H9 (cell line): ENCODE results near the gene HOXC6. TPM values are rescaled to one million over a fixed set of nuclear protein-coding genes. Genes with fewer than 3 reads are reported as not detected.

ENCODE experiments used
- DNase-seq: peaks from one replicate; pipeline ENCODE4 v3.0.0-alpha.2; 2017
- H2AFZ ChIP-seq: one replicate; pipeline ENCODE4 v1.6.1; 2013; ENCODE audit warnings: mild to moderate bottlenecking, low read length, control low read depth, moderate library complexity
- H2AK5ac ChIP-seq: 2 replicates; pipeline ENCODE4 v1.6.1; 2013; ENCODE audit warnings: low read length, control low read depth, mixed read lengths; ENCODE audit not compliant: insufficient read length
- H2BK120ac ChIP-seq: one replicate; pipeline ENCODE4 v1.6.1; 2013; ENCODE audit warnings: low read depth, mild to moderate bottlenecking, low read length, control low read depth, inconsistent platforms; ENCODE audit not compliant: poor library complexity, severe bottlenecking
- H2BK12ac ChIP-seq: 2 replicates; pipeline ENCODE4 v1.6.1; 2013; ENCODE audit warnings: low read length, control low read depth, mixed read lengths, low read depth; ENCODE audit not compliant: insufficient read length
- H2BK15ac ChIP-seq: 2 replicates; pipeline ENCODE4 v1.6.1; 2013; ENCODE audit warnings: low read depth, low read length, control low read depth
- H2BK20ac ChIP-seq: one replicate; pipeline ENCODE4 v1.6.1; 2013; ENCODE audit warnings: low read depth, mild to moderate bottlenecking, low read length, control low read depth, inconsistent platforms; ENCODE audit not compliant: poor library complexity, severe bottlenecking
- H2BK5ac ChIP-seq: 2 replicates; pipeline ENCODE4 v1.6.1; 2013; ENCODE audit warnings: low read length, control low read depth, mixed read lengths; ENCODE audit not compliant: insufficient read length
- H3K14ac ChIP-seq: 2 replicates; pipeline ENCODE4 v1.6.1; 2013; ENCODE audit warnings: low read length, control low read depth; ENCODE audit not compliant: insufficient read depth
- H3K18ac ChIP-seq: 2 replicates; pipeline ENCODE4 v1.6.1; 2013; ENCODE audit warnings: low read depth, mild to moderate bottlenecking, mixed read lengths, low read length, control low read depth; ENCODE audit not compliant: insufficient read length
- H3K23ac ChIP-seq: 2 replicates; pipeline ENCODE4 v1.6.1; 2013; ENCODE audit warnings: low read length, control low read depth, mixed read lengths, low read depth; ENCODE audit not compliant: insufficient read length
- H3K23me2 ChIP-seq: 2 replicates; pipeline ENCODE4 v1.6.1; 2013; ENCODE audit warnings: low read depth, mild to moderate bottlenecking, mixed read lengths, low read length, control low read depth; ENCODE audit not compliant: insufficient read length, poor library complexity, severe bottlenecking
- H3K27ac ChIP-seq: 2 replicates; pipeline ENCODE4 v1.5.1; 2013; ENCODE audit warnings: low read length, control low read depth, mixed read lengths, low read depth; ENCODE audit not compliant: insufficient read length
- H3K27me3 ChIP-seq: 2 replicates; pipeline ENCODE4 v1.6.1; 2013; ENCODE audit warnings: low read length, control low read depth, inconsistent platforms; ENCODE audit not compliant: insufficient read depth
- H3K4ac ChIP-seq: 2 replicates; pipeline ENCODE4 v1.6.1; 2013; ENCODE audit warnings: low read depth, mild to moderate bottlenecking, control low read depth, inconsistent platforms, low read length, moderate library complexity
- H3K4me1 ChIP-seq: 2 replicates; pipeline ENCODE4 v1.6.1; 2013; ENCODE audit warnings: low read length, control low read depth, inconsistent platforms; ENCODE audit not compliant: insufficient read depth
- H3K4me2 ChIP-seq: 2 replicates; pipeline ENCODE4 v1.6.1; 2013; ENCODE audit warnings: low read length, control low read depth, mixed read lengths; ENCODE audit not compliant: insufficient read length, insufficient read depth
- H3K56ac ChIP-seq: 2 replicates; pipeline ENCODE4 v1.6.1; 2013; ENCODE audit warnings: low read depth, mild to moderate bottlenecking, mixed read lengths, low read length, control low read depth; ENCODE audit not compliant: insufficient read length
- H3K79me1 ChIP-seq: 2 replicates; pipeline ENCODE4 v1.6.1; 2013; ENCODE audit warnings: low read depth, mild to moderate bottlenecking, moderate library complexity, low read length, control low read depth, inconsistent platforms; ENCODE audit not compliant: insufficient read depth, poor library complexity, severe bottlenecking
- H3K79me2 ChIP-seq: 2 replicates; pipeline ENCODE4 v1.6.1; 2013; ENCODE audit warnings: low read length, control low read depth, inconsistent platforms; ENCODE audit not compliant: insufficient read depth
- H3K9ac ChIP-seq: 2 replicates; pipeline ENCODE4 v1.6.1; 2013; ENCODE audit warnings: low read length, control low read depth, mixed read lengths; ENCODE audit not compliant: insufficient read length; ENCODE audit errors: extremely low read depth
- H3K9me3 ChIP-seq: one replicate; pipeline ENCODE4 v1.6.1; 2013; ENCODE audit warnings: low read depth, low read length, inconsistent platforms; ENCODE audit not compliant: control insufficient read depth
- H3T11ph ChIP-seq: one replicate; pipeline ENCODE4 v1.6.1; 2013; ENCODE audit warnings: mild to moderate bottlenecking, low read length, control low read depth, inconsistent platforms
- H4K20me1 ChIP-seq: one replicate; pipeline ENCODE4 v1.6.1; 2013; ENCODE audit not compliant: control insufficient read depth, insufficient read length, insufficient read depth
- H4K5ac ChIP-seq: 2 replicates; pipeline ENCODE4 v1.6.1; 2013; ENCODE audit warnings: low read depth, mild to moderate bottlenecking, mixed read lengths, low read length, control low read depth; ENCODE audit not compliant: insufficient read length
- H4K8ac ChIP-seq: replicated peaks from 2 replicates; pipeline ENCODE4 v1.6.1; 2013; ENCODE audit warnings: low read length, control low read depth, mixed read lengths, low read depth; ENCODE audit not compliant: insufficient read length
- H4K91ac ChIP-seq: 2 replicates; pipeline ENCODE4 v1.6.1; 2013; ENCODE audit warnings: low read depth, mild to moderate bottlenecking, moderate library complexity, mixed read lengths, low read length, control low read depth; ENCODE audit not compliant: insufficient read length
- H3K27ac Mint-ChIP-seq, 3 experiments: 2 replicates in 2 of 3; 3 replicates in 1 of 3; pipeline ENCODE4 v1.8.0; 2020 to 2021; ENCODE audit warnings: mixed read lengths in 3 of 3, mild to moderate bottlenecking in 1 of 3, moderate library complexity in 1 of 3
- H3K27me3 Mint-ChIP-seq: 2 replicates; pipeline ENCODE4 v1.8.0; 2021; ENCODE audit warnings: low read depth, mild to moderate bottlenecking, moderate library complexity, mixed read lengths
- H3K36me3 Mint-ChIP-seq, 3 experiments: 2 replicates in 2 of 3; 3 replicates in 1 of 3; pipeline ENCODE4 v1.8.0; 2020 to 2021; ENCODE audit warnings: low read depth in 3 of 3, mixed read lengths in 3 of 3; ENCODE audit not compliant: insufficient read depth in 1 of 3
- H3K4me1 Mint-ChIP-seq, 2 experiments: 2 replicates each; pipeline ENCODE4 v1.8.0; 2020; ENCODE audit warnings: mixed read lengths in 2 of 2
- H3K4me3 Mint-ChIP-seq, 2 experiments: 2 replicates in 1 of 2; 3 replicates in 1 of 2; pipeline ENCODE4 v1.8.0; 2020 to 2021; ENCODE audit warnings: mild to moderate bottlenecking in 2 of 2, mixed read lengths in 2 of 2, moderate library complexity in 1 of 2
- H3K9me3 Mint-ChIP-seq, 2 experiments: 2 replicates in 1 of 2; 3 replicates in 1 of 2; pipeline ENCODE4 v1.8.0; 2020; ENCODE audit warnings: mild to moderate bottlenecking in 2 of 2, mixed read lengths in 2 of 2, moderate library complexity in 1 of 2
- CTCF ChIP-seq: fragments of 200-600 bp; sonication (generic); conservative IDR thresholded peaks from 3 replicates; pipeline ENCODE4 v1.8.0; 2021; ENCODE audit warnings: antibody characterized with exemption, mild to moderate bottlenecking
- WGBS: extraction: QIAGEN DNeasy Blood & Tissue Kit; methylation state at CpG from one replicate; pipeline ENCODE4 v1.1.7; 2013; ENCODE audit warnings: missing lambda C conversion rate, low lambda C conversion rate, mixed read lengths; ENCODE audit not compliant: insufficient read length; ENCODE audit errors: extremely low coverage; 5-methylcytosine and 5-hydroxymethylcytosine counted together
- total RNA-seq: library from RNA; stranded (reverse); gene quantifications from 2 replicates; pipeline ENCODE4 v1.2.1, GENCODE V29; 2021

Gene HOXC6
- total RNA-seq, 1 experiment from 2014 or later: not detected

GRCh38 chr12:54021432-54022013, 6.7 kb upstream of the HOXC6 start:
- no peak overlapping the region for H2BK120ac ChIP-seq
- H3K27me3 Mint-ChIP-seq: peaks cover 100% of the 10 kb centered on the region
- H3K27ac ChIP-seq: no peak overlapping the region
- H3K23ac ChIP-seq: no peak overlapping the region
- H2AK5ac ChIP-seq: no peak overlapping the region
- H3K56ac ChIP-seq: no peak overlapping the region
- TF ChIP-seq CTCF: peak; percentile 57
- peaks cover 10% of the 10 kb centered on the region for H3K23me2 ChIP-seq
- H3K79me2 ChIP-seq: no peaks in the 10 kb centered on the region
- H2BK12ac ChIP-seq: no peak overlapping the region
- peak overlapping the region in 1 of 2 experiments; percentile 50; a peak in 3 of 5 replicates for H3K4me3 Mint-ChIP-seq
- no peak overlapping the region for H3T11ph ChIP-seq
- H2BK5ac ChIP-seq: no peak overlapping the region
- no peak overlapping the region for H3K18ac ChIP-seq
- peak; percentile 94 for DNase-seq
- no peaks in the 10 kb centered on the region for H3K4me1 ChIP-seq
- H3K4me2 ChIP-seq: no peak overlapping the region
- no peak overlapping the region for H4K5ac ChIP-seq
- no peak overlapping the region for H2BK15ac ChIP-seq
- H4K8ac ChIP-seq: no peak overlapping the region
- H3K9ac ChIP-seq: no peak overlapping the region
- H3K27me3 ChIP-seq: peaks cover 94% of the 10 kb centered on the region
- no peak overlapping the region for H2BK20ac ChIP-seq
- H4K91ac ChIP-seq: no peak overlapping the region
- no peaks in the 10 kb centered on the region for H3K36me3 Mint-ChIP-seq
- no peak overlapping the region for H3K4ac ChIP-seq
- WGBS: no CpG with 5 or more reads among the region's 16 CpGs
- peaks cover 2 to 5% of the 10 kb centered on the region in 2 experiments; a peak in 4 of 5 replicates for H3K9me3 Mint-ChIP-seq
- no peak overlapping the region for H3K27ac Mint-ChIP-seq
- no peaks in the 10 kb centered on the region for H3K79me1 ChIP-seq
- no peak overlapping the region for H3K14ac ChIP-seq
- H3K4me1 Mint-ChIP-seq: peaks cover 13 to 30% of the 10 kb centered on the region in 2 experiments
- no peak overlapping the region for H2AFZ ChIP-seq
- no peaks in the 10 kb centered on the region for H3K9me3 ChIP-seq
- H4K20me1 ChIP-seq: no peaks in the 10 kb centered on the region
